NCI-H69 (cell line): Measurements from ENCODE around the gene TECPR1.

Experiments used
- DNase-seq: peaks from one replicate; lab custom pipeline; 2025; lab: John Stamatoyannopoulos, UW

Gene TECPR1

GRCh38 chr7:98284335-98285036, 32.5 kb upstream of the TECPR1 start:
- no peak for DNase-seq

DNA sequence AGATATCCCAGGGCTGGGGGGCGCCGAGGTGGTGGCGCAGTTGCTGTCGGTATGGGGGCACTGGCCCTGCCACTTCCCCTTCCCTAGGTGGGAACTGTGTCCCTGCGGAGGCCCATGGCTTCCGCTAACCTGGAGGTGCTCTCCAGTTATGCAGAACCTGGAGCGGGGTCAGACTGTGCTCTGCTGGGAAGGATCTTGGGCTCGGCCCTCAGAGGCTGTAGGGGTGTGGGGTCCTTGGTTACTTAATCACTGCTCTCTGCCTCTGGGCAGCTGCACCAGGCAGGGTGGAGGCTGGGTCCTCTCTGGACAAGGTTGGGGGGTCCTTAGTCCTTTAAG, 31.8 kb upstream of the TECPR1 start:
- no peak for DNase-seq

GRCh38 chr7:98283127-98283886, 31.3 kb upstream of the TECPR1 start:
- no peak for DNase-seq

DNA sequence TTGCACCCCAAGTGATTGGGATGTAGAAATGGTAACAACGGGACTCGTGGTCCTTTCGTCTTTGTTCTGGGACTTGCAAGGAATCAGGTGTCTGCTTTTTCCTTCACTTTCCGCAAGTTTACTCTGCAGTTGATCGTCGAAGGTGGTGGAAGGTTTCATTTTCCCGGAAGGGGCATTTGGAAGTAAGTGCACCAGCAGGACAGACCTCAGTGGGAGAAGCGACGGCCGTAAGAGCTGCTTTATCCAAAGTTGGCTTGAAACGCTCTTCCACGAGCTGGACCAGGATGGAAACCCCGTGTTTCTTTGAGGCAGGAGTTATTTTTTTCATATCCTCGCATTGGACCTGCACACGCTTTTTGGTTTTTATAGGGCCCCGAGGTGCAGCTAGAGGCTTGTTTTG, 30.7 kb upstream of the TECPR1 start:
- DNase-seq = no peak

DNA sequence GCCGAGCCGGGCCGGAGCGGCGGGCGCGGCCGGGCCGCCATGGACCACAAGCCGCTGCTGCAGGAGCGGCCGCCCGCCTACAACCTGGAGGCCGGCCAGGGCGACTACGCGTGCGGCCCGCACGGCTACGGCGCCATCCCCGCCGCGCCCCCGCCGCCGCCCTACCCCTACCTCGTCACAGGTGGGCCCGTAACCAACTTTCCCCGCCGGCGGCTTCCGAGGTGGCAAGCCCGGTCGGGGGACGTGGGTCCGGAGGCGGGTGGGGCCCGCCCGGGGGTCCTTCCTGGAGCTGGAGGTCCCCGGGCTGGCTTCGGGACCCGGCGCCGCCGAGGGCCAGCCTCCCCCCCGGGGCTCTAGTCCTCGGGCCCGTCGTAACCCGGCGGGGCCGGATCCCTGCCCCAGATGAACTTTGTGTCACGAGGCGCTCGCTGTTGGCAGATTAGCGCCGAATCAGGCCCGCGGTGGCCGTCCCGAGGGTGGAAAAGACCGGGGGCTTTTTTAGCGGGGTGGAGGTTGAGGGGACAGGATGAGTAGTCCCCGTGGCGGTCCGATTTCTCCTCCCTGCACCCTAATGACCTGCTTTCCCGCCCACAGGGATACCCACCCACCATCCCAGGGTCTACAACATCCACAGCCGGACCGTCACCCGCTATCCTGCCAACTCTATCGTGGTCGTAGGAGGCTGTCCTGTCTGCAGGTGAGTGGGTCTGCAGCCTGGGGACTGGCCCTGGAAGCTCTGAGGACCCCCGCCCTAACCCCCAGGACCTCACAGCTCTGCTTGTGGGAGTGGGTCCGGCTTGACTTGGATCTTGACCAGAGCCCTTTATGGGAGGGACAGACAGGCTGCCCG, 29.9 kb upstream of the TECPR1 start:
- DNase-seq = peak; percentile 59

- peak; percentile 97 for DNase-seq
These were observed 29.0 kb upstream of the TECPR1 start, which contains the start of gene BRI3 for GRCh38 chr7:98280791-98281756. TSS of gene BRI3 (plus strand) at chr7:98281686. CDS start at chr7:98281796, 110 bp downstream.

DNA sequence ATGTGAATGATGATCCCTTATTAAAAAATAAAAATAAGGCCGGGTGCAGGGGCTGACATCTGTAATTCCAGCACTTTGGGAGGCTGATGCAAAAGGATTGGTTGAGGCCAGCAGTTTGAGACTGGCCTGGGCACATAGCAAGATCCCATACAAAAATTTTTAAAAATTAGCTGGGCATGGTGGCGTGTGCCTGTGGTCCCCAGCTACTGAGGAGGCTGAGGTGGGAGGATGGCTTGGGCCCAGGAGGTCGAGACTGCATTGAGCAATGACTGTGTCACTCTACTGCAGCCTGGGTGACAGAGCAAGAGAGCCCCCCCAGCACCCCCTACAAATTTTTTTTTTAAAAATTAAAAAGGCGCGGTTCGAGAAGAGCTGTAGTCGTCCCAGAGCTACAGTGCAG, 28.3 kb upstream of the TECPR1 start:
- DNase-seq = no peak

- peak; percentile 29 for DNase-seq
These were observed 26.9 kb upstream of the TECPR1 start for GRCh38 chr7:98278936-98279335.

DNA sequence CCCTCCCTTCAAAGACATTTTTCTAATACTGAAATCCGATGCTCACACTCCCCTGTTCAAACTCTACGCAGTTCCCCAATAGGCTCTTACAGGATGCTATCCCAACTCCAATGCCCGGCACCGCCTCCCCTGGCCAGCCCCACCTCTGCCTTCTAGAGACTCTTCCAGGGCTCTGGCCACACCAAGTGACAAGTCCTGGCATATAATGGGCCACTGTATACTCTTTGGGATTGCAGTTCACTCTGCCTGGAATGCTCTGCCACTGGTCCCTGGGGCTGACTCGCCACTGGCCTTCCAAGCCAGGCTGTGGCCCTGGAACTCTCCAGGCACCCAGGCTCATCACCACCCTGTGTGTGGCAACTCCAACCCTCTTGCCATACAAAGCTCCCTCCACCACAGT, 26.4 kb upstream of the TECPR1 start:
- no peak for DNase-seq

GRCh38 chr7:98276241-98276761, 24.3 kb upstream of the TECPR1 start:
- no peak for DNase-seq

- no peak for DNase-seq
These were observed 15.3 kb upstream of the TECPR1 start for GRCh38 chr7:98267303-98267702.

DNA sequence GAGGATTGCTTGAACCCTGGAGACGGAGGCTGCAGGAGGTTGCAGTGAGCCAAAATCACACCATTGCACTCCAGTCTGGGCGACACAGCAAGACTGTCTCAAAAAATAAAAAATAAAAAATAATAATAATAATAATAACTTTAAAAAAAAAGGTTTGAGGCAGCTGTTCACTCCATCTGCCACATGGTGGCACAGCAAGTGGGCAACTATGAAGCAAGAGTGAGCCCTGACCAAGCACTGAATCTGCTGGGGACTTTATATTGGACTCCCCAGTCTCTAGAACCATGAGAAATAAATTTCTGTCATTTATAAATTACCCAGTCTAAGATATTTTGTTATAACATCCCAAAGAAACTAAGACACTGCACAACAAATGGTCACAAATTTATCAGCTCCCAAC, 14.8 kb upstream of the TECPR1 start:
- no peak for DNase-seq

- no peak for DNase-seq
These were observed 13.8 kb upstream of the TECPR1 start for GRCh38 chr7:98265841-98266271.

- DNase-seq = no peak
These were observed 5.7 kb upstream of the TECPR1 start for GRCh38 chr7:98257701-98258100.

GRCh38 chr7:98256431-98256830, 4.4 kb upstream of the TECPR1 start:
- peak; percentile 76 for DNase-seq

DNA sequence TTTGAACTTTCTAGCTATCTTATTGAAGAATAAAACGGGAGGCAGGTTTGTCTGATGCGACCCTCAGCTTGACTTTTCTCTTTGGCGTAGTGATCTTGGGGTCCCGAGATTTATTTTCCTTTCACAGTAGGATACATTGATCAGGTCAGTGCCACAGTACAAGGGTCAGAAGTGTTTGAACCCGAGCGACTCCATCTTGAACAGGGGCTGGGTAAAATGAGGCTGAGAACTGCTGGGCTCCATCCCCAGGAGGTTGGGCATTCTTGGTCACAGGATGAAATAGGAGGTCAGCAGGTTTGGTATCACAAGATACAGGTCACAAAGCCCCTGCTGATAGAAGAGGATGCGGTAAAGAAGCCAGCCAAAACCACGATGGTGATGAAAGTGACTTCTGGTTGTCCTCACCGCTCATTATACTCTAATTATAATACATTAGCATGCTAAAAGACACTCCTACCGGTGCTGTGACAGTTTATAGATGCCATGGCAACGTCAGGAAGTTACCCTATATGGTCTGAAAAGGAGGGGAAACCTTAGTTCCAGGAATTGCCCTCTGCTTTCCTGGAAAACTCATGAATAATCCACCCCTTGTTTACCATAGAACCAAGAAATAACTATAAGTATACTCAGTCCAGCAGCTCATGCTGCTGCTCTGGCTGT, 3.0 kb upstream of the TECPR1 start:
- no peak for DNase-seq

DNA sequence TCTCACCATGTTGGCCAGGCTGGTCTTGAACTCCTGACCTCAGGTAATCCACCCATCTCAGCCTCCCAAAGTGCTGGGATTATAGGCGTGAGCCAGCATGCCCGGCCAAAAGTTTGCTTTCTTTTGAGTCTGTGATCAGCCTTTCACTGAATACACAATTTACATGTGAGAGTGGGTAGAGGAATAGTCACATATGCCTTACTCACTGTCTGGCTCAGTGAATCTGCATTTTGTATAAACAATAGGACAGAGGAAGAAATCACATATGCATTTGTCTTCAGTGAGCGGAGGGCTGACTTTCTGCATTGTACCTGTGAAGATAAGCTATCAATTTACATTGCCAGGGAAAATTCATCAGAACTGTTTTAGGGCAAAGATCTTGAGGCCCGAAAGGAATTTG, 2.5 kb upstream of the TECPR1 start:
- DNase-seq = no peak

DNA sequence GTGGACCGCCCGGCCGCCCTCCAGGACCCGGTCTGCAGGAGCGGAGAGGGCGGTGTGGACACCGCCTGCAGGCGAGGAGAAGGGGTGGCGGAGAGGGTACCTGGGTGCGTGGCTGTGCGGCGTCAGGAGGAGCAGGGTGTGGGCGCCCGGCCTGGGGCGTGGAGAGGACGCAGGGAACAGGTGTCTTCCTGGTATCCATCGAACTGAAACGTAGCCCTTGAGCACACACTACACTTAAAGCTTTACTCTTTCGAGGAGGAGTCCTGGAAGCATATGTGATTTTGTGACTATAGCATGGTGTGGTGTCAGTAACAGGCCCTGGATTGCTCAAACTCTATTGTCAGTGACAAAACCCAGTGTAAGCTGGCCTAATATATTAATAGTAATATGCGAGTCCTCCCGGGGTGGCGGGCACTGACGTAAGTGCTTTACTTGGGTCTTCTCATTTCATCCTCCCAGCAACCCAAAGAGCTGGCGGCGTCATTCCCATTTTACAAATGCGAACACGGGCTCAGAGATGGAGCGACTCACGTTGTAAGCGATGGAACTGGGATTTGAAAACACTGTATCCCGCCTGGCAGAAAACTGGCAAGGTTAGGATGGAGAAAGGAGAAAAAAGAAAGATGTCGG, 508 bp upstream of the TECPR1 start:
- no peak for DNase-seq

DNA sequence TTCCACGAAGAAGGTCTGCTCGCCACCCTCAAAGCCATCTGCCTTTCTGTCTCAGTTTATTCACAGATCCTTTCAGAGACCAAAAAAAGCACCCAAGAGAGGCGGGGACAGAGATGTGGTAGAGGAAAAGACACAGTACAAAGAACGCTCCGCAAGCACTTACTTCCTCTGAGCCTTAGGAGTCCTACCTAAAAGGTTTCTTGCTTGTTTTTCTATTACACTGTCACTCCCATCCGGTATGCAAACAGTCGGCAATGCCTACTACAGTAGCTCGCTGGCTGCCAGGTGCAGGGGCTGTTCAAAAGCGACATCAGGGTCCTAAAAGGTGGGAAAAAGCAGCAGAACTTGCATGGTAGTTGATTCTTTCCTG, 816 bp downstream of the TECPR1 start:
- no peak for DNase-seq

DNA sequence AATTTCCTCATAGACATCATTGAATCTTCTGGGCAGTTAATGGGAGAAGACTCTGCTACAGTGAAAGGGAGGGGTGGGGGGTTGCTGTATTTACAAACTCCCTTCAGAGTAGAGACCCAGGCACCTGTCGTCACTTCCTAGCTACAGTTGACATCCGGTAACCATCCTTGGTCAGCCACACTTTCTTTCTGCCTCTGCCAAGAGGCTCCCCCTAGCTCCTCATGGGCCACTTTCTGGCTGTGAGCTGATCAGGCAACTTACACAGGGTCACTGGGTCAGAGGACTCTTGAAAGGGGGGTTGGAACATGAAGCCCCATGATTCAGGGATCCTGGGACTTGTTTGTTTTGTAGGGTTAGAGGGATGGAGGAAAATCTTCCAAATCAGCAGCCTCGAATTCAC, 1.2 kb downstream of the TECPR1 start:
- DNase-seq = peak; percentile 66
